Measurements from ENCODE around the gene NCOA4. TPM values are rescaled to one million over a fixed set of nuclear protein-coding genes. Genes with fewer than 3 reads are reported as not detected.
"Not testable (repeated sequence)": the region's sequence is repeated elsewhere in the genome, so short reads cannot be mapped to it uniquely, and the experiment has no call there.

The NCOA4 gene
- total RNA-seq, 1 experiment from 2014 or later = 146 TPM

- in situ Hi-C loops (cut with HindIII; ENCODE audit: low pct_unique_long_range_greater_than_20kb, low sequenced_read_pairs) = no loop called here
- no peak for DNase-seq (ENCODE audit: low read depth, low spot score)
Measured at GRCh38 chr10:46004963-46005362, 25.5 kb downstream of the NCOA4 start.

GRCh38 chr10:46002916-46003693 lies 27.3 kb downstream of the NCOA4 start:
- in situ Hi-C loops (cut with HindIII; ENCODE audit: low pct_unique_long_range_greater_than_20kb, low sequenced_read_pairs) = no loop called here
- no peak for DNase-seq (ENCODE audit: low read depth, low spot score)

GRCh38 chr10:46002189-46002687 lies 28.2 kb downstream of the NCOA4 start:
- DNase-seq (ENCODE audit: low read depth, low spot score); in situ Hi-C loops (cut with HindIII; ENCODE audit: low pct_unique_long_range_greater_than_20kb, low sequenced_read_pairs): not testable (repeated sequence)

DNA sequence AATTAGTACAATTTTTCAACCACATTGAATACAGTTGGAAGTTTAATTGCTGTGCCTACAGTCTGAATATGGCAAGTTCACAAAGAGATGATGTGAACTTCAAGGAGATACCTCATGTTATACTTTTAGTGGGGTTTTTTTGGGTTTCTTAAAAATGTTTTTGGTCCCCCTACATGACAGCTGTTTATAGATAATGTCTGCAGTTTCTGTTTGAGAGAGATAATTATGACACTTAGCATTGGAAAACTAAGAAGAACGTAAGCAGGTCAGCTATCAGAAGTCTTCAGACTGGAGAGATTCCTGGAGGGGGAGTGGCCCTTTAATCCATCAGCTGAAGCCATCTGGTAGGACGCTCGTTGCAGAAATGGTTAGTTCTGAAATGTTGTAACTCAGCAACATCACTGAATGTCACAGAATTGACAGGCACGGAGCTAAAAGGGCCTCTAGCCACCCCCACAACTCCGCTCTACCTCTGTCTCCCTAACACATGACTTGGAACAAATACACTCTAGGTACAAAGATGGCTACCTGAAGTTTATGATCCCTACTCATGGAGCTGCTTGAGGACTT lies 29.2 kb downstream of the NCOA4 start:
- no peak for DNase-seq (ENCODE audit: low read depth, low spot score)
- in situ Hi-C loops (cut with HindIII; ENCODE audit: low pct_unique_long_range_greater_than_20kb, low sequenced_read_pairs) = no loop called here

DNA sequence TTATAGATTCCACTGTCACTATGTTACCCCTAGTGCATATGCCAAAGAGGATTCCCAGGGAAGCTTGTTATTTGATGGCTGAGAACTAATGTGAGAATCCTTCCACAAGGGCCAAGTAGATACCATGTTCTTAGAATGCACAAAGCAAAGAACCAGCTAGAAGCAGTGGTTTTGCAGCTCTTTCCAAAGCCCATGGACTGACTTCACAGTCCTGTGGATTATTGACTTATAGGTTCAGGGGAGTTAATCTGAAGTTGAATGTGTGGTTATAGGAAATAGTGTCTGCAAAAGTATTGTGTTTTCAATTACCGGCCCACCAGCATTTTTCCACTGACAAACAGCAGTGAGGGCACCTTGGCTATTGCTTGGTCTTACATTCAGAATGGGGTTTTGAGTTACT lies 29.9 kb downstream of the NCOA4 start:
- in situ Hi-C loops (cut with HindIII; ENCODE audit: low pct_unique_long_range_greater_than_20kb, low sequenced_read_pairs) = no loop called here
- no peak for DNase-seq (ENCODE audit: low read depth, low spot score)

GRCh38 chr10:45999955-46000354 lies 30.5 kb downstream of the NCOA4 start:
- in situ Hi-C loops (cut with HindIII; ENCODE audit: low pct_unique_long_range_greater_than_20kb, low sequenced_read_pairs); DNase-seq (ENCODE audit: low read depth, low spot score): not testable (repeated sequence)

DNA sequence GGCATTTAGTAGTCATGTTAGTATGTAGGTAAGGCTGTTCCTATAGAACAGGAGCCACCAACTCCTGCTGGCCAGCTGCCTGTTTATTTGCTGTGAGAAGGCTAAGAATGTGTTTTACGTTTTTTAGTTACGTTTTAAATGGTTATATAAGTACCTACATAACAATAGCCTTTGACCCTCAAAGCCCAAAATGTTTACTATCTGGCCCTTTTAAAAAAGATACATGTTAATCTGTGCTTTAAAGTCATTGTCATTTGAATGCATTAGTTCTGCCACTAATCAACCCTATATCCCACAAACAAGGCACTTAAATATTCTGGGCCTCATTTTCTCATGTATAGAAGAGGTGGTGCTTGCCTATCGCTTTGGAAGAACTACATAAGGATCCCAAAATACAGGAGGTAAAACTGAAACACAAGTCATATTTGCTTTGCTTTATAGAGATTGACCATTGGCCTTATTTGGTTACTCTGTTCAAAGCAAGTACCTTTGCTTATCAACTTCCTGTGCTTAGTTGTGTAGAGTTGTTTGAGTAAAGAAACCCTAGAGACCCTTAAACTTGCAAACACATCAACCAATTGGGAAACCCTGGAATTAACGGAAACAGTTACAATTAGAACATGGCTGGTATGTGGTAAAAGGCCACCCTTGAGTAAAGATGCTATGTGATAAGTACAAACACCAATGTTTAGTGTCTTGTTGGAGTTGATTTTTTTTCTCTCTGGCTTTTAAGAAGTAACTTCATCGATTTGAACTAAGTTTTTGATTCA lies 32.2 kb downstream of the NCOA4 start:
- DNase-seq (ENCODE audit: low read depth, low spot score) = no peak
- in situ Hi-C loops (cut with HindIII; ENCODE audit: low pct_unique_long_range_greater_than_20kb, low sequenced_read_pairs) = no loop called here

- no peak for DNase-seq (ENCODE audit: low read depth, low spot score)
- in situ Hi-C loops (cut with HindIII; ENCODE audit: low pct_unique_long_range_greater_than_20kb, low sequenced_read_pairs) = no loop called here
Measured at GRCh38 chr10:45997557-45997956, 32.9 kb downstream of the NCOA4 start.

DNA sequence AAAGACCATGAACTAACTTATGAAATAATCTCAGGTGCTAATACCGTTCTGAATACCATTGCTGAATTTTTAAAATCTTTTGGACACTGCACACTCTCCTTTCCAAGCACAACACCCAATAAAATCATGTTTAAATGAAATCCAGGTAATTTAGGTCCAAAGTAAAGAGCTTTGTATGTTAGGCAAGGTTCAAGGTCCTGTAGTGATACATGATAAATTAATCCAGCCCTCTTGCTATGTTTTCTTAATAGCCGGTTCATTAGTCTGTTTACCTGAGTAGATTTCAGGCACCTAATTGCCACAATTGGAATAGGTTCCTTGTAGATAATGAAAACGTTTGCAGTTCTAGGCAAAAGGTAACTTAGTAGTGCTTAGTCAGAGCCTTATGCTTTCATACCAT lies 44.8 kb downstream of the NCOA4 start:
- in situ Hi-C loops (cut with HindIII; ENCODE audit: low pct_unique_long_range_greater_than_20kb, low sequenced_read_pairs); DNase-seq (ENCODE audit: low read depth, low spot score): not testable (repeated sequence)

DNA sequence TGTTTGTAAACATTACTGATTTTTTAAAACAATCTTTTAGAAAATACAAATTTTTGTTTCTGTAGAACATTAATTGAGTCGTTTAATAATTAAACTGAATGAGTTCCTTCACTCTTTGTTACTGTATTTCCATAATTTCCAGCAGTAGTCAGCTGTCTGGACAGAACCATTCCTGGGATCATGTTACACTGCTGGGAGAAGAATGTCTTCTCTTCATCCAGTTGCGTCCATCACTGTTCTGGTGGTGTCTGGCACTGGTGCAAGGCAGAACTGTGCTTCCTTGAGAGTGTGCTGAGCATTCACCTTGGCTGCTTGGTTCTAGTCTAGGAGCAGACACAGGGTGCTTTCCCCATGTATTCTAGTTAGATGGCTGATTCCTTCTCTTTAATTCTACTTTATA lies 46.0 kb downstream of the NCOA4 start:
- in situ Hi-C loops (cut with HindIII; ENCODE audit: low pct_unique_long_range_greater_than_20kb, low sequenced_read_pairs) = not testable (repeated sequence)

GRCh38 chr10:45983538-45984186 lies 46.8 kb downstream of the NCOA4 start:
- peak; percentile 73 for DNase-seq (ENCODE audit: low read depth, low spot score)
- in situ Hi-C loops (cut with HindIII; ENCODE audit: low pct_unique_long_range_greater_than_20kb, low sequenced_read_pairs) = not testable (repeated sequence)

More for the DNA sequence above, 46.0 kb downstream of the NCOA4 start:
- DNase-seq (ENCODE audit: low read depth, low spot score) = peak; percentile 52

GRCh38 chr10:45981367-45981766 lies 49.1 kb downstream of the NCOA4 start:
- in situ Hi-C loops (cut with HindIII; ENCODE audit: low pct_unique_long_range_greater_than_20kb, low sequenced_read_pairs); DNase-seq (ENCODE audit: low read depth, low spot score): not testable (repeated sequence)

- in situ Hi-C loops (cut with HindIII; ENCODE audit: low pct_unique_long_range_greater_than_20kb, low sequenced_read_pairs); DNase-seq (ENCODE audit: low read depth, low spot score): not testable (repeated sequence)
Measured at GRCh38 chr10:45978554-45978953, 51.9 kb downstream of the NCOA4 start.

- in situ Hi-C loops (cut with HindIII; ENCODE audit: low pct_unique_long_range_greater_than_20kb, low sequenced_read_pairs) = not testable (repeated sequence)
Measured at GRCh38 chr10:45974041-45974440, 56.4 kb downstream of the NCOA4 start.

GRCh38 chr10:45972813-45973169 lies 57.6 kb downstream of the NCOA4 start:
- in situ Hi-C loops (cut with HindIII; ENCODE audit: low pct_unique_long_range_greater_than_20kb, low sequenced_read_pairs); DNase-seq (ENCODE audit: low read depth, low spot score): not testable (repeated sequence)

More at GRCh38 chr10:45974041-45974440, 56.4 kb downstream of the NCOA4 start:
- not testable (repeated sequence) for DNase-seq (ENCODE audit: low read depth, low spot score)

GRCh38 chr10:45972106-45972812 lies 58.2 kb downstream of the NCOA4 start, which contains the start of gene TIMM23:
TIMM23 (plus strand) TSS chr10:45972489; CDS start chr10:45972625, 136 bp downstream.
- peak; percentile 80 for DNase-seq (ENCODE audit: low read depth, low spot score)
- in situ Hi-C loops (cut with HindIII; ENCODE audit: low pct_unique_long_range_greater_than_20kb, low sequenced_read_pairs) = not testable (repeated sequence)

DNA sequence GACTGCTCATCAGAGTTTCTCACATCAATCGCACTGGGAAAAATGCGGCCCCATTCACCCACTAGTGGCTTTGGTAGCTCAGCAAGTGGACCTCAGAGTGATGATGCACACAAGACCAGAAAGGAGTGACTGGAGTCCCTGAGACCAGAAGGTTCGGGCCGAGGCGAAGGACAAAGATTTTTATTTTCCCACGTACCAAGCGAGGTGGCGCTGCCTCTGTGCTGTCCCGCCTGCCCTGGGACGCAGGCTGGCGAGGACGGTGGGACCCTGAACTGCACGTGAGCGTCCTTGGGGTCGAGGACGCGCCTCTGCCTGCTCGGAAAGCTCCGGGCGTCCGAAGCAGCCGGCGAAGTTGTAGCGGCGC lies 58.7 kb downstream of the NCOA4 start:
- DNase-seq (ENCODE audit: low read depth, low spot score); in situ Hi-C loops (cut with HindIII; ENCODE audit: low pct_unique_long_range_greater_than_20kb, low sequenced_read_pairs): not testable (repeated sequence)
